ENCODE measurements around the gene UBA3.

Gene UBA3

GRCh38 chr3:69013253-69014021 is 66.7 kb downstream of the UBA3 start, which contains the start of gene EOGT:
Gene EOGT (minus strand): TSS chr3:69013684. CDS start chr3:69009846, 3,838 bp downstream.
- Histone ChIP-seq H3K9me3 (ENCODE audit: low read length) (no peaks in the 10 kb centered on the region), H3K79me2 (ENCODE audit: insufficient read depth, low read length) (no peaks in the 10 kb centered on the region), H3K9ac (ENCODE audit: low read length) (peak within 1 kb of the TSS; percentile 93), H4K20me1 (ENCODE audit: insufficient read depth, low read length) (no peaks in the 10 kb centered on the region), H2AFZ (ENCODE audit: low read length) (peak within 1 kb of the TSS; percentile 83), H3K27ac (ENCODE audit: low read depth, low read length, poor library complexity, severe bottlenecking) (peak within 1 kb of the TSS; percentile 49), H3K4me2 (ENCODE audit: low read length) (peak within 1 kb of the TSS; percentile 90), H3K4me1 (ENCODE audit: insufficient read depth, low read length, severe bottlenecking) (peaks cover 20% of the 10 kb centered on the region), H3F3A (ENCODE audit: insufficient read depth, low read length) (0 out of 2 replicates have a peak, but pooled peaks cover 3% of the 10 kb centered on the region), H3K27me3 (ENCODE audit: insufficient read depth, low read length) (no peaks in the 10 kb centered on the region), H3K4me3 (ENCODE audit: low read depth, low read length, poor library complexity, severe bottlenecking) (peak within 1 kb of the TSS; percentile 82), H3K9me2 (ENCODE audit: low read depth, low read length) (no peaks in the 10 kb centered on the region), H3K36me3 (ENCODE audit: insufficient read depth, low read length) (peaks cover 10% of the 10 kb centered on the region; the same call in 1 of the 2 replicates)
- no peak for TF ChIP-seq EZH2 (IDR thresholded peaks at IDR 0.05; ENCODE audit: borderline replicate concordance, low read length)
- TF ChIP-seq, protein P1, sequence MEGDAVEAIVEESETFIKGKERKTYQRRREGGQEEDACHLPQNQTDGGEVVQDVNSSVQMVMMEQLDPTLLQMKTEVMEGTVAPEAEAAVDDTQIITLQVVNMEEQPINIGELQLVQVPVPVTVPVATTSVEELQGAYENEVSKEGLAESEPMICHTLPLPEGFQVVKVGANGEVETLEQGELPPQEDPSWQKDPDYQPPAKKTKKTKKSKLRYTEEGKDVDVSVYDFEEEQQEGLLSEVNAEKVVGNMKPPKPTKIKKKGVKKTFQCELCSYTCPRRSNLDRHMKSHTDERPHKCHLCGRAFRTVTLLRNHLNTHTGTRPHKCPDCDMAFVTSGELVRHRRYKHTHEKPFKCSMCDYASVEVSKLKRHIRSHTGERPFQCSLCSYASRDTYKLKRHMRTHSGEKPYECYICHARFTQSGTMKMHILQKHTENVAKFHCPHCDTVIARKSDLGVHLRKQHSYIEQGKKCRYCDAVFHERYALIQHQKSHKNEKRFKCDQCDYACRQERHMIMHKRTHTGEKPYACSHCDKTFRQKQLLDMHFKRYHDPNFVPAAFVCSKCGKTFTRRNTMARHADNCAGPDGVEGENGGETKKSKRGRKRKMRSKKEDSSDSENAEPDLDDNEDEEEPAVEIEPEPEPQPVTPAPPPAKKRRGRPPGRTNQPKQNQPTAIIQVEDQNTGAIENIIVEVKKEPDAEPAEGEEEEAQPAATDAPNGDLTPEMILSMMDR (IDR thresholded peaks at IDR 0.05; ENCODE audit: low read length): peak; percentile 64

- H3K9ac ChIP-seq (ENCODE audit: low read length): peak overlapping the region; percentile 93
- H3F3A ChIP-seq (ENCODE audit: insufficient read depth, low read length): 0 out of 2 replicates have a peak, but pooled peaks cover 3% of the 10 kb centered on the region
- H3K27me3 ChIP-seq (ENCODE audit: insufficient read depth, low read length): no peaks in the 10 kb centered on the region
- H3K4me1 ChIP-seq (ENCODE audit: insufficient read depth, low read length, severe bottlenecking): peaks cover 20% of the 10 kb centered on the region
- H2AFZ ChIP-seq (ENCODE audit: low read length): peak overlapping the region; percentile 59; the same call in 1 of the 2 replicates
- H3K9me3 ChIP-seq (ENCODE audit: low read length): no peaks in the 10 kb centered on the region
- peaks cover 16% of the 10 kb centered on the region; the same call in 1 of the 2 replicates for H3K36me3 ChIP-seq (ENCODE audit: insufficient read depth, low read length)
- peak overlapping the region; percentile 82 for H3K4me3 ChIP-seq (ENCODE audit: low read depth, low read length, poor library complexity, severe bottlenecking)
- TF ChIP-seq, protein P1 (IDR thresholded peaks at IDR 0.05; ENCODE audit: low read length): no peak
- TF ChIP-seq EZH2 (IDR thresholded peaks at IDR 0.05; ENCODE audit: borderline replicate concordance, low read length): no peak
- H3K4me2 ChIP-seq (ENCODE audit: low read length): peak overlapping the region; percentile 90
- H3K79me2 ChIP-seq (ENCODE audit: insufficient read depth, low read length): no peaks in the 10 kb centered on the region
- no peaks in the 10 kb centered on the region for H3K9me2 ChIP-seq (ENCODE audit: low read depth, low read length)
- peak overlapping the region; percentile 18 for H3K27ac ChIP-seq (ENCODE audit: low read depth, low read length, poor library complexity, severe bottlenecking)
- no peaks in the 10 kb centered on the region for H4K20me1 ChIP-seq (ENCODE audit: insufficient read depth, low read length)
Measured at GRCh38 chr3:69012800-69013252, 67.3 kb downstream of the UBA3 start.

DNA sequence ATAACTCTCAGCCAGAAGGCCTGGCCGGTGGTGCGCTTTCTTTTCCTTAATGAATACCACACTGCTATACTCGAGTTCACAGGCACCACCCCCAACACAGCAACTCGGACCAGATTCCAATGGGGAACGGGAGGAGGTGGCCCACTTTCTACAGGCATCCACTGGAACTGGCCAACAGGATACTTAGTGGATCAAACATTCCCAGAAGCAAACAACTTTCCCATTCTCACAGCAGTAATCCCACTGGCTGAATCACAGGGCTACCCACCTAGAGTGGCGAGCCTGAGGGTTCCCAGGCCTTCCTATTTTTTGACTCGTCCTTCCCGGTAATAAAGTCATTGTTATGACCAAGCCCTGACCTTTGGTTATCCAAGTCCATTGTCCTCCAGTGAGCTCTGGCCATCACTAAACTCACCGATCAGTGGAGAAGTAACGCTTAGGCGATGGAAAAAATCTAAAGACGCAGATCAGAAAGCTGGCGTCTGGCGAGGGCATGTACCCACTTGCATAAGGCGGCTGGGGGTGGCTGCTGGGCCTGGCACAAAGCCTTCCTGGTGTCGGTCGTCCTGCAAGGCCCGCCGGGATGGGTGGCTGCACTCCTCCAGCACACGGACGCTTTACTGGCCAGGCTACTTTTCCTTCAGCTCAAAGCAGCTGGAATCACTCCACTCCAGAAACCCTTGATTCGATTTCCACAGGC is 67.9 kb downstream of the UBA3 start:
- H2AFZ ChIP-seq (ENCODE audit: low read length): 0 out of 2 replicates have a peak overlapping the region, but pooled peaks have one; percentile 59
- peaks cover 20% of the 10 kb centered on the region for H3K4me1 ChIP-seq (ENCODE audit: insufficient read depth, low read length, severe bottlenecking)
- H3K79me2 ChIP-seq (ENCODE audit: insufficient read depth, low read length): no peaks in the 10 kb centered on the region
- H3K9ac ChIP-seq (ENCODE audit: low read length): peak overlapping the region; percentile 93; the same call in 1 of the 2 replicates
- H3K4me2 ChIP-seq (ENCODE audit: low read length): peak overlapping the region; percentile 90
- H3K27ac ChIP-seq (ENCODE audit: low read depth, low read length, poor library complexity, severe bottlenecking): peak overlapping the region; percentile 18
- no peaks in the 10 kb centered on the region for H4K20me1 ChIP-seq (ENCODE audit: insufficient read depth, low read length)
- H3K27me3 ChIP-seq (ENCODE audit: insufficient read depth, low read length): no peaks in the 10 kb centered on the region
- H3K36me3 ChIP-seq (ENCODE audit: insufficient read depth, low read length): peaks cover 17% of the 10 kb centered on the region; the same call in 1 of the 2 replicates
- 0 out of 2 replicates have a peak, but pooled peaks cover 3% of the 10 kb centered on the region for H3F3A ChIP-seq (ENCODE audit: insufficient read depth, low read length)
- peak overlapping the region; percentile 82 for H3K4me3 ChIP-seq (ENCODE audit: low read depth, low read length, poor library complexity, severe bottlenecking)
- no peak for TF ChIP-seq EZH2 (IDR thresholded peaks at IDR 0.05; ENCODE audit: borderline replicate concordance, low read length)
- TF ChIP-seq, protein P1 (IDR thresholded peaks at IDR 0.05; ENCODE audit: low read length): no peak
- H3K9me3 ChIP-seq (ENCODE audit: low read length): no peaks in the 10 kb centered on the region
- no peaks in the 10 kb centered on the region for H3K9me2 ChIP-seq (ENCODE audit: low read depth, low read length)

All from OCI-LY1 (cell line).